GM12892 (cell line): Measurements from ENCODE around the gene SCAMP5.

Experiments
- POLR2A ChIP-seq: IDR thresholded peaks from 2 replicates; pipeline ENCODE4 v1.6.1; 2011; ENCODE audit warnings: low read depth, low read length, control low read depth
- POLR2AphosphoS5 ChIP-seq: IDR thresholded peaks from 2 replicates; pipeline ENCODE4 v1.6.1; 2011; ENCODE audit warnings: low read depth, low read length, control low read depth
- TAF1 ChIP-seq: IDR thresholded peaks from 2 replicates; pipeline ENCODE4 v1.6.1; 2011; ENCODE audit warnings: low read depth, mild to moderate bottlenecking, control low read depth, low read length, borderline replicate concordance

GRCh38 chr15:74983725-74984231, 11.6 kb upstream of the SCAMP5 start:
- no peak for TF ChIP-seq POLR2AphosphoS5
- TF ChIP-seq TAF1, result no peak
- no peak for TF ChIP-seq POLR2A
